Sigmoid colon (tissue), 7 donors: ENCODE measurements around the gene MSH5. TPM values are rescaled to one million over a fixed set of nuclear protein-coding genes. Genes with fewer than 3 reads are reported as not detected.
A peak's percentile ranks its signal among the peaks of the same experiment; 100 is the strongest.

ENCODE experiments used
- DNase-seq: peaks from one replicate; pipeline ENCODE4 v3.0.0-alpha.2; 2019
- H3K27ac ChIP-seq, 4 donors: fragments of 200-600 bp; sonication (generic); one replicate each; pipeline ENCODE4 v1.5.1; 2016 to 2019; ENCODE audit warnings: mild to moderate bottlenecking in 1 of 4
- H3K27me3 ChIP-seq, 3 donors: fragments of 200-600 bp; sonication (generic); one replicate each; pipeline ENCODE4 v1.5.1; 2019; ENCODE audit warnings: mild to moderate bottlenecking in 1 of 3
- H3K36me3 ChIP-seq, 4 donors: fragments of 200-600 bp; sonication (generic); one replicate each; pipeline ENCODE4 v1.5.1; 2016 to 2019
- H3K4me1 ChIP-seq, 4 donors: fragments of 200-600 bp; sonication (generic); one replicate each; pipeline ENCODE4 v1.5.1; 2017 to 2019
- H3K4me3 ChIP-seq, 4 donors: fragments of 200-600 bp; sonication (generic); one replicate each; pipeline ENCODE4 v1.5.1; 2017 to 2019; ENCODE audit warnings: mild to moderate bottlenecking in 2 of 4, moderate library complexity in 1 of 4
- H3K9me3 ChIP-seq, 4 donors: fragments of 200-600 bp in 3 of 4; sonication (generic) in 3 of 4; one replicate each; pipeline versions ENCODE4 v1.5.1 to v1.6.1; 2013 to 2019
- CTCF ChIP-seq, 4 experiments: fragments of 450-650 bp in 3 of 4; fragments of 200-600 bp in 1 of 4; IDR thresholded peaks; one replicate each; pipeline ENCODE4 v1.5.1; 2016 to 2019; ENCODE audit warnings: antibody characterized with exemption in 4 of 4, mild to moderate bottlenecking in 3 of 4, moderate library complexity in 2 of 4
- EP300 ChIP-seq, 4 donors: sonication (generic); formaldehyde crosslinking; IDR thresholded peaks; one replicate each; pipeline ENCODE4 v1.6.1; 2017; ENCODE audit warnings: antibody characterized with exemption in 4 of 4
- POLR2A ChIP-seq, 2 donors: fragments of 450-650 bp; IDR thresholded peaks; one replicate each; pipeline ENCODE4 v1.6.1; 2016; ENCODE audit warnings: antibody characterized with exemption in 2 of 2, mild to moderate bottlenecking in 2 of 2, moderate library complexity in 2 of 2
- POLR2AphosphoS5 ChIP-seq, 4 donors: sonication (generic); formaldehyde crosslinking; IDR thresholded peaks; one replicate each; pipeline ENCODE4 v1.6.1; 2017; ENCODE audit warnings: antibody characterized with exemption in 4 of 4
- WGBS, 2 donors: extraction: QIAGEN DNeasy Blood & Tissue Kit; methylation state at CpG; one replicate each; pipeline ENCODE4 v1.1.7; 2013; 5-methylcytosine and 5-hydroxymethylcytosine counted together
- intact Hi-C: fragments of 100-400 bp; cut with DNase I; formaldehyde crosslinking; loops from one replicate; pipeline ENCODE4 v1.15.1; 2023
- polyA plus RNA-seq, 3 donors: library from polyadenylated mRNA; stranded (reverse); fragments of 200-250 nt; gene quantifications; one replicate each; pipeline ENCODE4 v1.2.3, GENCODE V29; 2013
- total RNA-seq, 4 donors: library from RNA; depleted of rRNA; stranded (reverse); fragments of >200 nt; gene quantifications; one replicate each; pipeline ENCODE4 v1.1.0, GENCODE V29; 2016
- donor health status: healthy with polysubstance abuse.
- donor health status: Bipolar disorder and iron deficiency.
- donor health status: healthy.

The MSH5 gene
- total and polyA plus RNA-seq, 7 donors, result 1.6 to 23.5 (median 5.7) TPM; not detected in 1

GRCh38 chr6:31794294-31794865 is 54.6 kb downstream of the MSH5 start:
- peak overlapping the region; percentile 90 to 94 (median 91) for H3K27ac ChIP-seq
- intact Hi-C loops, result loop anchor here (2.0 to 5.0 kb wide), 2 partner anchors 54 to 87 kb away; partner anchors contain the start of genes LY6G6F and MSH5
- H3K4me1 ChIP-seq, result peaks cover 0 to 22% (median 17%) of the 10 kb centered on the region in 4 donors
- H3K27me3 ChIP-seq, result no peaks in the 10 kb centered on the region
- 4 to 16% methylated on average over 7 of the region's 7 CpGs for WGBS, 2 donors
- DNase-seq, result no peak
- H3K4me3 ChIP-seq, result peak overlapping the region; percentile 80 to 97 (median 90)
- peaks cover 0 to 42% (median 2%) of the 10 kb centered on the region in 4 donors for H3K36me3 ChIP-seq
- no peak for TF ChIP-seq POLR2AphosphoS5 (IDR thresholded peaks at IDR 0.05)
- no peak for TF ChIP-seq EP300 (IDR thresholded peaks at IDR 0.05)
- no peak for TF ChIP-seq POLR2A (IDR thresholded peaks at IDR 0.05)
- no peak for TF ChIP-seq CTCF (IDR thresholded peaks at IDR 0.05)
- no peaks in the 10 kb centered on the region for H3K9me3 ChIP-seq

GRCh38 chr6:31794866-31795615 is 55.2 kb downstream of the MSH5 start:
- intact Hi-C loops, result loop anchor here (2.0 to 5.0 kb wide), 2 partner anchors 54 to 88 kb away; partner anchors contain the start of genes LY6G6F and MSH5
- 1% methylated on average over 44 of the region's 44 CpGs for WGBS, 2 donors
- no peak for DNase-seq

GRCh38 chr6:31795616-31796298 is 56.0 kb downstream of the MSH5 start, which contains the start of gene VARS1:
Gene VARS1 (minus strand): TSS chr6:31795752. CDS start chr6:31795217, 535 bp downstream.
- Histone ChIP-seq H3K36me3 (peaks cover 0 to 28% (median 2%) of the 10 kb centered on the region in 4 donors), H3K4me1 (peaks cover 0 to 22% (median 17%) of the 10 kb centered on the region in 4 donors), H3K9me3 (no peaks in the 10 kb centered on the region), H3K27ac (peak within 1 kb of the TSS; percentile 90 to 94 (median 91)), H3K4me3 (peak within 1 kb of the TSS; percentile 80 to 97 (median 90)), H3K27me3 (no peaks in the 10 kb centered on the region)
- 0 to 1% methylated on average over 75 of the region's 75 CpGs for WGBS, 2 donors
- intact Hi-C loops, result loop anchor here (1.0 to 2.0 kb wide), 2 partner anchors 35 to 55 kb away; partner anchors contain the start of gene MSH5
- peak; percentile 96 for DNase-seq
- peak; percentile 36 to 78 (median 62) for TF ChIP-seq POLR2AphosphoS5 (IDR thresholded peaks at IDR 0.05)
- TF ChIP-seq EP300 (IDR thresholded peaks at IDR 0.05), result peak in 1 of 4 donors; percentile 3
- TF ChIP-seq CTCF (IDR thresholded peaks at IDR 0.05), result peak; percentile 52 to 72 (median 72)
- peak in 1 of 2 donors; percentile 35 for TF ChIP-seq POLR2A (IDR thresholded peaks at IDR 0.05)

More at GRCh38 chr6:31794866-31795615, 55.2 kb downstream of the MSH5 start:
- Histone ChIP-seq H3K4me1 (peaks cover 0 to 22% (median 17%) of the 10 kb centered on the region in 4 donors), H3K27me3 (no peaks in the 10 kb centered on the region), H3K9me3 (no peaks in the 10 kb centered on the region), H3K27ac (peak overlapping the region; percentile 90 to 94 (median 91)), H3K36me3 (peaks cover 0 to 35% (median 2%) of the 10 kb centered on the region in 4 donors), H3K4me3 (peak overlapping the region; percentile 80 to 97 (median 90))
- TF ChIP-seq CTCF (IDR thresholded peaks at IDR 0.05) (no peak), EP300 (IDR thresholded peaks at IDR 0.05) (no peak), POLR2AphosphoS5 (IDR thresholded peaks at IDR 0.05) (no peak), POLR2A (IDR thresholded peaks at IDR 0.05) (no peak)

DNA sequence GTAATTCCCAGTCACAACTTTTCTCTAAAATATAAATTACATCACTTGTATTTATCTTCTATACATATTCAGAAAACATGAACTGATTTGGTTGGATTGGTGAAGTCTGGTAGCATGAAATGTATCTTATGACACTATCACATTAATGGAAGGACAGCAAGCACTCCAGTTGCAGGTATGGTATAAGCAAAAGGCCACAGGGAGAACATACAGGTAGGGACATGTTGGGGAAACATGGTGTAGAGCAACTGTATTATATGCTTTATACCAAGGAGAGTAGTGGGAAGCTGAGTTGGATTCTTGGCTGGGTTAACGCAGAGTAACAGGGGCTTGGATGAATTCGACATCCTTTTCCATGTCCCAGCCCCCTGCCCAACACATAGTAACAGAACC is 57.2 kb downstream of the MSH5 start:
- WGBS, 2 donors, result 88 to 92% methylated on average over 2 of the region's 2 CpGs
- no peak for TF ChIP-seq POLR2AphosphoS5 (IDR thresholded peaks at IDR 0.05)
- TF ChIP-seq POLR2A (IDR thresholded peaks at IDR 0.05), result no peak
- TF ChIP-seq CTCF (IDR thresholded peaks at IDR 0.05), result no peak
- no peak for TF ChIP-seq EP300 (IDR thresholded peaks at IDR 0.05)
- peaks cover 0 to 26% (median 0%) of the 10 kb centered on the region in 4 donors for H3K36me3 ChIP-seq
- H3K4me1 ChIP-seq, result peaks cover 0 to 22% (median 17%) of the 10 kb centered on the region in 4 donors
- H3K9me3 ChIP-seq, result no peaks in the 10 kb centered on the region
- no peak overlapping the region for H3K4me3 ChIP-seq
- peak overlapping the region; percentile 90 to 94 (median 91) for H3K27ac ChIP-seq
- DNase-seq, result no peak
- intact Hi-C loops, result loop anchor here (1.0 kb wide), 1 partner anchor 33 kb away; no protein-coding TSS in a partner anchor
- H3K27me3 ChIP-seq, result no peaks in the 10 kb centered on the region
